Endothelial cell (in vitro differentiated cells): ENCODE measurements around the gene PRKAG3. TPM values are rescaled to one million over a fixed set of nuclear protein-coding genes. Genes with fewer than 3 reads are reported as not detected.

Source experiments
- DNase-seq: peaks from one replicate; pipeline ENCODE4 v3.0.0; 2021; ENCODE audit warnings: low spot score
- H3K27ac Mint-ChIP-seq: one replicate; pipeline ENCODE4 v1.8.0; 2021; ENCODE audit warnings: mixed read lengths, inconsistent platforms; ENCODE audit not compliant: unreplicated experiment
- H3K27me3 Mint-ChIP-seq: one replicate; pipeline ENCODE4 v1.8.0; 2021; ENCODE audit warnings: mild to moderate bottlenecking, moderate library complexity, mixed read lengths, inconsistent platforms; ENCODE audit not compliant: unreplicated experiment
- H3K36me3 Mint-ChIP-seq: one replicate; pipeline ENCODE4 v1.8.0; 2021; ENCODE audit warnings: mild to moderate bottlenecking, low read depth, mixed read lengths, inconsistent platforms; ENCODE audit not compliant: unreplicated experiment
- H3K4me1 Mint-ChIP-seq: one replicate; pipeline ENCODE4 v1.8.0; 2021; ENCODE audit warnings: mild to moderate bottlenecking, mixed read lengths, inconsistent platforms; ENCODE audit not compliant: unreplicated experiment
- H3K4me3 Mint-ChIP-seq: one replicate; pipeline ENCODE4 v1.8.0; 2021; ENCODE audit warnings: mild to moderate bottlenecking, mixed read lengths, inconsistent platforms; ENCODE audit not compliant: unreplicated experiment
- H3K9me3 Mint-ChIP-seq: one replicate; pipeline ENCODE4 v1.8.0; 2021; ENCODE audit warnings: mixed read lengths, inconsistent platforms; ENCODE audit not compliant: unreplicated experiment
- total RNA-seq: library from RNA; stranded (reverse); fragmentation: NEBNext Ultra II Directional; extraction: Animal tissue kit (Norgen Biotek cat#: 25700); gene quantifications from one replicate; pipeline ENCODE4 v1.2.1, GENCODE V29; 2021; ENCODE audit not compliant: unreplicated experiment
- TF ChIP-seq, protein P1 (sequence below): fragments of 200-600 bp; sonication (generic); IDR thresholded peaks from one replicate; pipeline ENCODE4 v1.5.0; 2021; ENCODE audit warnings: antibody characterized with exemption; ENCODE audit not compliant: unreplicated experiment

Gene PRKAG3
- total RNA-seq, 1 donor from 2014 or later, result not detected

- Mint-ChIP-seq H3K36me3 (peaks cover 12% of the 10 kb centered on the region), H3K4me3 (no peak overlapping the region), H3K27ac (no peak overlapping the region), H3K27me3 (peaks cover 5% of the 10 kb centered on the region), H3K4me1 (no peaks in the 10 kb centered on the region), H3K9me3 (no peaks in the 10 kb centered on the region)
- TF ChIP-seq, protein P1, sequence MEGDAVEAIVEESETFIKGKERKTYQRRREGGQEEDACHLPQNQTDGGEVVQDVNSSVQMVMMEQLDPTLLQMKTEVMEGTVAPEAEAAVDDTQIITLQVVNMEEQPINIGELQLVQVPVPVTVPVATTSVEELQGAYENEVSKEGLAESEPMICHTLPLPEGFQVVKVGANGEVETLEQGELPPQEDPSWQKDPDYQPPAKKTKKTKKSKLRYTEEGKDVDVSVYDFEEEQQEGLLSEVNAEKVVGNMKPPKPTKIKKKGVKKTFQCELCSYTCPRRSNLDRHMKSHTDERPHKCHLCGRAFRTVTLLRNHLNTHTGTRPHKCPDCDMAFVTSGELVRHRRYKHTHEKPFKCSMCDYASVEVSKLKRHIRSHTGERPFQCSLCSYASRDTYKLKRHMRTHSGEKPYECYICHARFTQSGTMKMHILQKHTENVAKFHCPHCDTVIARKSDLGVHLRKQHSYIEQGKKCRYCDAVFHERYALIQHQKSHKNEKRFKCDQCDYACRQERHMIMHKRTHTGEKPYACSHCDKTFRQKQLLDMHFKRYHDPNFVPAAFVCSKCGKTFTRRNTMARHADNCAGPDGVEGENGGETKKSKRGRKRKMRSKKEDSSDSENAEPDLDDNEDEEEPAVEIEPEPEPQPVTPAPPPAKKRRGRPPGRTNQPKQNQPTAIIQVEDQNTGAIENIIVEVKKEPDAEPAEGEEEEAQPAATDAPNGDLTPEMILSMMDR, result no peak
- no peak for DNase-seq
Observed at GRCh38 chr2:218815649-218816048, 16.0 kb downstream of the PRKAG3 start.

GRCh38 chr2:218815244-218815637 is 16.4 kb downstream of the PRKAG3 start:
- Mint-ChIP-seq H3K27ac (no peak overlapping the region), H3K27me3 (peaks cover 5% of the 10 kb centered on the region), H3K4me1 (no peaks in the 10 kb centered on the region), H3K36me3 (peaks cover 12% of the 10 kb centered on the region), H3K4me3 (no peak overlapping the region), H3K9me3 (no peaks in the 10 kb centered on the region)
- no peak for DNase-seq
- TF ChIP-seq, protein P1, result no peak

- no peaks in the 10 kb centered on the region for H3K9me3 Mint-ChIP-seq
- TF ChIP-seq, protein P1, result no peak
- no peaks in the 10 kb centered on the region for H3K4me1 Mint-ChIP-seq
- H3K4me3 Mint-ChIP-seq, result no peak overlapping the region
- no peak overlapping the region for H3K27ac Mint-ChIP-seq
- H3K27me3 Mint-ChIP-seq, result peaks cover 5% of the 10 kb centered on the region
- DNase-seq, result no peak
- peaks cover 12% of the 10 kb centered on the region for H3K36me3 Mint-ChIP-seq
Observed at GRCh38 chr2:218814540-218815243, 16.9 kb downstream of the PRKAG3 start.

DNA sequence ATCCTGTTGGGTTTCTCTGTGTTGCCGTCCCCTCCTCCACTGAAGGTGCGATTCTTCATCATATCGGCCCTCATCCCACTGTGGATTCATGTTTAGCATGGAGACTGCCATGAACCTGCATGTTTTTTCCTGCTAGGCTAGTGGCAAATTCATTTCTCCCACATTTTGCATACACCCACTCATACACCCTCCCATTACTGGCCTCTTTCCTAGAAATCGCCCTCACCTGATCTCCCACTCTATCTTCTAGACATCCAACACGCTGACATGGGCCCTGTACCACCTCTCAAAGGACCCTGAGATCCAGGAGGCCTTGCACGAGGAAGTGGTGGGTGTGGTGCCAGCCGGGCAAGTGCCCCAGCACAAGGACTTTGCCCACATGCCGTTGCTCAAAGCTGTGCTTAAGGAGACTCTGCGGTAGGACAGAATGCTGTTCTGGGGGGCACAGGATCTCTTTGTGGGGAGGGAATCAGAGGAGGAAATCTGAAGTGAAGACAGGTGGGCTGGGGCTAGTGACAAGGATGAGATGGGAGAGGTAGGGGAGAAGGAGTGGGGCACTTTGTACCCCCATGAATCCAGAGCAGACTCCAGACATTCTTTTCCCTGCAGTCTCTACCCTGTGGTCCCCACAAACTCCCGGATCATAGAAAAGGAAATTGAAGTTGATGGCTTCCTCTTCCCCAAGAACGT is 17.7 kb downstream of the PRKAG3 start:
- no peak for DNase-seq
- no peak overlapping the region for H3K27ac Mint-ChIP-seq

More for the DNA sequence above, 17.7 kb downstream of the PRKAG3 start:
- Mint-ChIP-seq H3K27me3 (peaks cover 5% of the 10 kb centered on the region), H3K4me1 (no peaks in the 10 kb centered on the region), H3K4me3 (no peak overlapping the region), H3K36me3 (peaks cover 12% of the 10 kb centered on the region), H3K9me3 (no peaks in the 10 kb centered on the region)
- TF ChIP-seq, protein P1, result no peak
